Pancreas (tissue), 10 donors: Measurements from ENCODE around the gene LASP1. TPM values are rescaled to one million over a fixed set of nuclear protein-coding genes. Genes with fewer than 3 reads are reported as not detected.

Source experiments
- ATAC-seq, 4 donors: fragments of 200-7000 bp; cut with Tn5 transposase; one replicate each; pipeline versions ENCODE4 v1.8.0 to v1.9.1; 2020; ENCODE audit warnings: mild to moderate bottlenecking in 4 of 4, moderate library complexity in 4 of 4
- DNase-seq, 6 donors: peaks; one replicate each; pipeline ENCODE4 v3.0.0-alpha.2; 2020
- FAIRE-seq: peaks from 2 replicates; lab custom pipeline; 2012; peaks lifted over from hg19 to GRCh38; lab: Jason Lieb, UNC
- H3K27ac ChIP-seq, 4 donors: fragments of 200-600 bp; sonication (generic); 1 replicate in 3 of 4; 2 replicates in 1 of 4; pipeline versions ENCODE4 v1.5.0 to v1.8.0; 2020
- H3K27me3 ChIP-seq, 4 donors: fragments of 200-600 bp; one replicate each; pipeline ENCODE4 v1.8.0; 2021
- H3K36me3 ChIP-seq, 3 donors: fragments of 200-600 bp; sonication (generic) in 1 of 3; one replicate each; pipeline versions ENCODE4 v1.5.0 to v1.8.0; 2020 to 2021
- H3K4me1 ChIP-seq, 3 donors: fragments of 200-600 bp; one replicate each; pipeline ENCODE4 v1.8.0; 2021
- H3K4me3 ChIP-seq, 4 donors: fragments of 200-600 bp; sonication (generic) in 2 of 4; one replicate each; pipeline versions ENCODE4 v1.5.0 to v1.8.0; 2020 to 2021
- H3K9me3 ChIP-seq, 4 donors: fragments of 200-600 bp; one replicate each; pipeline ENCODE4 v1.8.0; 2021
- WGBS, 2 donors: extraction: QIAGEN DNeasy Blood & Tissue Kit; methylation state at CpG; one replicate each; pipeline ENCODE4 v1.1.7; 2013; 5-methylcytosine and 5-hydroxymethylcytosine counted together
- intact Hi-C, 3 donors: fragments of 100-400 bp; cut with DNase I; formaldehyde crosslinking; loops; one replicate each; pipeline versions ENCODE4 v1.11.1 to v1.14.2; 2022
- polyA plus RNA-seq, 2 donors: library from polyadenylated mRNA; stranded (reverse); fragments of 200-250 nt; gene quantifications; one replicate each; pipeline ENCODE4 v1.2.3, GENCODE V29; 2013
- total RNA-seq, 6 donors: library from RNA; stranded (reverse); fragmentation: NEBNext Ultra II Directional in 4 of 6; extraction: Animal tissue kit (Norgen Biotek cat#: 25700) in 4 of 6; gene quantifications; one replicate each; pipeline versions ENCODE4 v1.2.1 to v1.2.4, GENCODE V29; 2021 to 2023
- TF ChIP-seq, protein P1 (sequence below), 4 donors: fragments of 200-600 bp; sonication (generic) in 3 of 4; IDR thresholded peaks; one replicate each; pipeline versions ENCODE4 v1.5.0 to v1.8.0; 2021; ENCODE audit warnings: antibody characterized with exemption in 4 of 4
- donor health status: healthy with polysubstance abuse.
- donor health status: DM: no; HTN: no; CAD: no; lungs with moderate emphysema.
- donor health status: DM: no; HTN: no; CAD: no.
- donor health status: control.
- donor health status: control.
- donor health status: Bipolar disorder and iron deficiency.
- donor health status: DM: yes; HTN: yes; CAD: no.
- donor health status: DM: no; HTN: no; CAD: no.
- donor health status: DM: no; HTN: no; CAD: no.
- donor health status: DM: yes; HTN: yes; CAD: no.

Gene LASP1
- total and polyA plus RNA-seq, 8 donors: 35.7 to 98.6 (median 57.1) TPM

- intact Hi-C loops: no loop called here
- FAIRE-seq: no peak
- WGBS, 2 donors: 2 to 15% methylated on average over 1 of the region's 1 CpG
Measured at GRCh38 chr17:38958326-38958725, 88.5 kb downstream of the LASP1 start.

GRCh38 chr17:38958756-38959155, 88.9 kb downstream of the LASP1 start:
- intact Hi-C loops: no loop called here

More at GRCh38 chr17:38958326-38958725, 88.5 kb downstream of the LASP1 start:
- no peaks in the 10 kb centered on the region for H3K36me3 ChIP-seq
- TF ChIP-seq, protein P1, sequence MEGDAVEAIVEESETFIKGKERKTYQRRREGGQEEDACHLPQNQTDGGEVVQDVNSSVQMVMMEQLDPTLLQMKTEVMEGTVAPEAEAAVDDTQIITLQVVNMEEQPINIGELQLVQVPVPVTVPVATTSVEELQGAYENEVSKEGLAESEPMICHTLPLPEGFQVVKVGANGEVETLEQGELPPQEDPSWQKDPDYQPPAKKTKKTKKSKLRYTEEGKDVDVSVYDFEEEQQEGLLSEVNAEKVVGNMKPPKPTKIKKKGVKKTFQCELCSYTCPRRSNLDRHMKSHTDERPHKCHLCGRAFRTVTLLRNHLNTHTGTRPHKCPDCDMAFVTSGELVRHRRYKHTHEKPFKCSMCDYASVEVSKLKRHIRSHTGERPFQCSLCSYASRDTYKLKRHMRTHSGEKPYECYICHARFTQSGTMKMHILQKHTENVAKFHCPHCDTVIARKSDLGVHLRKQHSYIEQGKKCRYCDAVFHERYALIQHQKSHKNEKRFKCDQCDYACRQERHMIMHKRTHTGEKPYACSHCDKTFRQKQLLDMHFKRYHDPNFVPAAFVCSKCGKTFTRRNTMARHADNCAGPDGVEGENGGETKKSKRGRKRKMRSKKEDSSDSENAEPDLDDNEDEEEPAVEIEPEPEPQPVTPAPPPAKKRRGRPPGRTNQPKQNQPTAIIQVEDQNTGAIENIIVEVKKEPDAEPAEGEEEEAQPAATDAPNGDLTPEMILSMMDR (IDR thresholded peaks at IDR 0.05): no peak
- no peak overlapping the region for H3K4me3 ChIP-seq
- no peaks in the 10 kb centered on the region for H3K4me1 ChIP-seq
- no peaks in the 10 kb centered on the region for H3K27me3 ChIP-seq
- DNase-seq: no peak
- H3K27ac ChIP-seq: no peak overlapping the region
- ATAC-seq: no peak
- H3K9me3 ChIP-seq: no peaks in the 10 kb centered on the region

DNA sequence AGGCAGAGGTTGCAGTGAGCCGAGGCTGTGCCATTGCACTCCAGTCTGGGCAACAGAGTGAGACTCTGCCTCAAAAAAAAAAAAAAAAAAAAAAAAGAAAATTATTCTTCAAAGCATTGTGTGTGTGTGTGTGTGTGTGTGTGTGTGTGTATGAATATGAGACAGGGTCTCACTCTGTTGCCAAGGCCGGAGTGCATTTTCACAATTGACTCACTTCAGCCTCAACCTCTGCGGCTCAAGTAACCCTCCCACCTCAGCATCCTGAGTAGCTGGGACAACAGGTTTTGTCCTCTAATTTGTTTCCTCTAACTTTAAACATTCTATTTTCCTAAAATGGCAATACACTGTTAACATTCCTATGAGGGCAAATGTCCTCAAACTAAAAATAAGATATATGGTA, 89.7 kb downstream of the LASP1 start:
- TF ChIP-seq, protein P1 (IDR thresholded peaks at IDR 0.05): no peak
- ATAC-seq (no peak), FAIRE-seq (no peak), DNase-seq (no peak)
- Histone ChIP-seq H3K27me3 (no peaks in the 10 kb centered on the region), H3K27ac (no peak overlapping the region), H3K4me1 (no peaks in the 10 kb centered on the region), H3K4me3 (no peak overlapping the region), H3K36me3 (no peaks in the 10 kb centered on the region), H3K9me3 (no peaks in the 10 kb centered on the region)
- 73% methylated on average over 3 of the region's 3 CpGs for WGBS, 2 donors
- intact Hi-C loops: no loop called here

More at GRCh38 chr17:38958756-38959155, 88.9 kb downstream of the LASP1 start:
- Histone ChIP-seq H3K27me3 (no peaks in the 10 kb centered on the region), H3K4me3 (no peak overlapping the region), H3K27ac (no peak overlapping the region), H3K36me3 (no peaks in the 10 kb centered on the region), H3K4me1 (no peaks in the 10 kb centered on the region), H3K9me3 (no peaks in the 10 kb centered on the region)
- peak; percentile 60 for FAIRE-seq
- ATAC-seq: no peak
- no peak for DNase-seq
- TF ChIP-seq, protein P1 (IDR thresholded peaks at IDR 0.05): no peak

DNA sequence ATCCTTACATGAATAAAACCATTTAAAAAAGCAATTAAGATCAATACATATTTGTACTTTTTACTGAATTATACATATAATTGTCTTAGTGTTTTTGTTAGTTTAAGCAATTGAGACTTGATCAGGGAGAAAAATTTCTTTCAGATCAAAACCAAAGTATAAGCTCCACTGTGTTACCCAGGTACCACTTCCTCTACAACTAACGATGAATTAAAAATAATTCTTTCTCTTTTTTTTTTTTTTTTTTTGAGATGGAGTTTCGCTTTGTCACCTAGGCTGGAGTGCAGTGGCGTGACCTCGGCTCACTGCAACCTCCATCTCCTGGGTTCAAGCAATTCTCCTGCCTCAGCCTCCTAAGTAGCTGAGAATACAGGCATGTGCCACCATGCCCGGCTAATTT, 90.5 kb downstream of the LASP1 start:
- 83 to 95% methylated on average over 5 of the region's 5 CpGs for WGBS, 2 donors
- Histone ChIP-seq H3K27me3 (no peaks in the 10 kb centered on the region), H3K9me3 (no peaks in the 10 kb centered on the region), H3K4me1 (no peaks in the 10 kb centered on the region), H3K27ac (no peak overlapping the region), H3K36me3 (no peaks in the 10 kb centered on the region), H3K4me3 (no peak overlapping the region)
- DNase-seq (no peak), FAIRE-seq (no peak), ATAC-seq (no peak)
- intact Hi-C loops: no loop called here
- TF ChIP-seq, protein P1 (IDR thresholded peaks at IDR 0.05): no peak

- 51 to 55% methylated on average over 4 of the region's 4 CpGs for WGBS, 2 donors
- no peaks in the 10 kb centered on the region for H3K4me1 ChIP-seq
- H3K4me3 ChIP-seq: no peak overlapping the region
- TF ChIP-seq, protein P1 (IDR thresholded peaks at IDR 0.05): no peak
- no peak for FAIRE-seq
- H3K9me3 ChIP-seq: no peaks in the 10 kb centered on the region
- H3K27ac ChIP-seq: no peak overlapping the region
- intact Hi-C loops: no loop called here
- no peak for DNase-seq
- no peak for ATAC-seq
- no peaks in the 10 kb centered on the region for H3K36me3 ChIP-seq
- no peaks in the 10 kb centered on the region for H3K27me3 ChIP-seq
Measured at GRCh38 chr17:38961413-38961812, 91.6 kb downstream of the LASP1 start.
